22Rv1 (cell line): ENCODE results near the gene EMX1.
A peak's percentile ranks its signal among the peaks of the same experiment; 100 is the strongest.
"Not testable (repeated sequence)": the region's sequence is repeated elsewhere in the genome, so short reads cannot be mapped to it uniquely, and the experiment has no call there.

Experiments
- H3K27ac ChIP-seq: fragments of 450-650 bp; 2 replicates; pipeline ENCODE4 v1.5.1; 2017
- CTCF ChIP-seq: fragments of 450-650 bp; IDR thresholded peaks from 2 replicates; pipeline ENCODE4 v1.5.1; 2017; ENCODE audit warnings: mild to moderate bottlenecking
- ZFX ChIP-seq: fragments of 450-650 bp; IDR thresholded peaks from 2 replicates; pipeline ENCODE4 v1.6.1; 2017; ENCODE audit warnings: antibody characterized with exemption, borderline replicate concordance

Gene EMX1

DNA sequence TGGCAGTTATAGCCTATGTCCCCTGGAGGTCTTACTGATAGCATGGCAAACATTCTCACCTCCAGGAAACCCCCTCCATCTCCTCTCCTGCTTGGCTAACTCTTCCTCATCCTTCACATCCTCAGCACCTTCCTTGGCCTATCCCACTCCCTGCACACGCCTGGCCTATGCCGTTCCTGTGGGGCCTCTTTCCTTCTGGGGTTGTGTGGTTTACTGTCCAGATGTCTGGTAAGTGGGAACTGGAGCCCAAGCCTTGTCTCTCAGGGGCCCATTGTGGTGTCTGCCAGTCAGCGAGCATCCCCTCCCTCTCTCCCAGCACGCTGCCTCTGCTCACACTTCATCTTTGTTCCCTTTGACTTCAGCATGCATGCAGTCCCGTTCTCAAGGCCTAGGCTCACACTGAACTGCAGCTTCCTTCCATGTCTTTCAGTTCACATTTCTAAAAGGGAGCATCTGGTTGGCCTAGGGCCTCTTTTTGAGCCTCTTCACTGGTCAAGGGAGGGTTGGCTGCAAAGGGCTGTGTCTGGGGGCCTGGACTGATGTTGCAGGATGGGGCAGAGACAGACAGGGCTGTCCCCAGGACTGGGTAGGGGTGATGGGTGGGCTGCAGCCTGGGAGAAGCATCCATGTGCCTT, 17.0 kb upstream of the EMX1 start:
- TF ChIP-seq CTCF (no peak), ZFX (no peak)
- H3K27ac ChIP-seq = no peak overlapping the region

DNA sequence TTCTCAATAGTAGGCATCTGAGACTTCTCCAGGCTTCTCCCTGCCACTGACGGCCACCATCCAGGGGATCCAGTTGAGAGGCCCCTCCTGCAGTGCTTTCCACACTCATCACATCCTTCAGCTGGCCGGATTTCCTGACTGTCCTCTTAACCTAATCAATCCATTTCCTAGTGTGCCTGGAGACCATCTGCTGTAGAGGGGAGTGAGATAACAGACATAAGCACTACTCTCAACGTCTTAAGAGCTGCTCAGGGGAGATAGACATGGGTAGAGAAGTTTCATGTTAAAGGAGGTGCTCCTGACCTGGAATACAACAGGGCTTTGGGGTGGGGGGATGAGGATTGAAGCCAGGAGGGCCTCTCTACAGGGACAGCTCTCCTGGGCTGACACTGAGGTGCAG, 15.9 kb upstream of the EMX1 start:
- no peak for TF ChIP-seq ZFX
- H3K27ac ChIP-seq = no peak overlapping the region

GRCh38 chr2:72907369-72907768, 9.9 kb upstream of the EMX1 start:
- H3K27ac ChIP-seq = not testable (repeated sequence)

GRCh38 chr2:72908741-72909140, 8.6 kb upstream of the EMX1 start:
- no peak overlapping the region for H3K27ac ChIP-seq
- no peak for TF ChIP-seq ZFX
- no peak for TF ChIP-seq CTCF

DNA sequence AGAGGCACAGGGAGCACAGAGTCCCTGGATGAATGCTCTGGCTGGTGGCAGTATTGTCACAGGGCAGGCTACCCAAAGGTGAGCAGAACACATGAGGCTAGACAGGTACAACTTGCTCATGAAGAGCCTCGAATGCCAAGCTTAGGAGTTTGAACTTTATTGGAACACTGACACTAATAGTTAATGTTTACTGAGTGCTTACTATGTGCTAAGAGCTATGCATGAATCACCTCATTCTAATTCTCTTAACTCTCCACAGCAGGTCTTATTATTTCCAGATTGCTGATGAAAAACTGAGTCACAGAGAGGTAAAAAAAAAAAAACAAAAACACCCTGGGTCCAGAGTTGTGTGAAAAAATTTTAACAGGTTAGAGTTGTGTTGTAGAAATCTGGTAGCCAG, 6.1 kb upstream of the EMX1 start:
- no peak overlapping the region for H3K27ac ChIP-seq
- TF ChIP-seq ZFX (no peak), CTCF (no peak)

GRCh38 chr2:72913486-72914205, 3.7 kb upstream of the EMX1 start:
- TF ChIP-seq ZFX (no peak), CTCF (peak; percentile 14; the same call in 1 of the 2 replicates)
- H3K27ac ChIP-seq = no peak overlapping the region

DNA sequence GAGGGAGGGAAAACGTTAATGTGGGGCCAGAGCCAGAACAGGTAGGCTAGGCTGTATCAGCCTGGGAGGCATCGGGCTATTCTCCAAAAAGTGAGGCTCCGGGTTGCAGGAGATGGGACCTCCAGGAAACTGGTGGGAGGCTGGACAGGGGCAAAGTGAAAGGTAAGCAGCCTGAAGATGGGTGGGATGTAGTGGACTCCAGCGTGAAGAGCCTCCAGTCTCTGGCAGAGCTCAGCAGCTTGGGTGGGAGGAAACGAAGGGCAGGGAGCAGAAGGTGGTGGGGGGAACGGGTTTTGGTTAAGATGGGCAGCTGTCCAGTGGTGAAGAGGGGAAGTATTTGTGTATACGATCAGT, 3.1 kb upstream of the EMX1 start:
- TF ChIP-seq ZFX (no peak), CTCF (no peak)
- H3K27ac ChIP-seq = no peak overlapping the region

DNA sequence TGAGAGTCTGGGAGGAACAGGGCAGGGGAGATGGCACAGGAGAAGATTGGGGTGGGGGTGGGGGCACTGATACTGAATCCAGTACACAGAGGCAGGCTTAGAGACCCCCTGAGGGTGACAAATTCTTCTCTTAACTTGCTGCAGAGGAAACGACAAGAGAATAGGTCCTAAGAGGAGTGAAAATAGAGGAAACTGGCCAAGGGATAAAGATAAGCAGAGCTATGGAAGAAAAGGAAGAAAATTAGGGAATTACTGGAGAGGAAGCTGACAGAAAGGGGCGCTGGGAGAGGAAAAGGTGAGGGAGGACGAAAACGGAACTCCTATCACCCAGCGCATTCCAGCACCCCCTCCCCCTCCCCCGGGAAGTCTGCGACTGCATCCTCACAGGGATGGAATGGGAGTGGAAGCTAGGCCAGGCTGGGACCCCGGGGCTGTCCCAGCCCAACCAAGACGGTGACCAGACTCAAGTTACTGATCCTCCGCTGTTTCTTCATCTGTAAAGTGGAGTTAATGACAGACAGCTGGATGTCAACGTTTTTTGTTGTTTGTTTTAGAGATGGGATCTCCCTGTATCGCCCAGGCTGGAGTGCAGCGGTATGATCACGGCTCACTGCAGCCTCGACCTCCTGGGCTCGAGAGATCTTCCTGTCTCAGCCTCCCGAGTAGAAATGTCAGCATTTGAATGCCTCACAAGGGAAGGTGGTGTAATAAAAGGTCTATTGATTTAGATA, 2.6 kb upstream of the EMX1 start:
- no peak for TF ChIP-seq ZFX
- no peak for TF ChIP-seq CTCF
- H3K27ac ChIP-seq = no peak overlapping the region
